Sigmoid colon (tissue), 7 donors: Measurements from ENCODE around the gene RBM12. TPM values are rescaled to one million over a fixed set of nuclear protein-coding genes. Genes with fewer than 3 reads are reported as not detected.
A peak's percentile ranks its signal among the peaks of the same experiment; 100 is the strongest.
"Not testable (repeated sequence)": the region's sequence is repeated elsewhere in the genome, so short reads cannot be mapped to it uniquely, and the experiment has no call there.

Experiments used
- DNase-seq: peaks from one replicate; pipeline ENCODE4 v3.0.0-alpha.2; 2019
- H3K27ac ChIP-seq, 4 donors: fragments of 200-600 bp; sonication (generic); one replicate each; pipeline ENCODE4 v1.5.1; 2016 to 2019; ENCODE audit warnings: mild to moderate bottlenecking in 1 of 4
- H3K27me3 ChIP-seq, 3 donors: fragments of 200-600 bp; sonication (generic); one replicate each; pipeline ENCODE4 v1.5.1; 2019; ENCODE audit warnings: mild to moderate bottlenecking in 1 of 3
- H3K36me3 ChIP-seq, 4 donors: fragments of 200-600 bp; sonication (generic); one replicate each; pipeline ENCODE4 v1.5.1; 2016 to 2019
- H3K4me1 ChIP-seq, 4 donors: fragments of 200-600 bp; sonication (generic); one replicate each; pipeline ENCODE4 v1.5.1; 2017 to 2019
- H3K4me3 ChIP-seq, 4 donors: fragments of 200-600 bp; sonication (generic); one replicate each; pipeline ENCODE4 v1.5.1; 2017 to 2019; ENCODE audit warnings: mild to moderate bottlenecking in 2 of 4, moderate library complexity in 1 of 4
- H3K9me3 ChIP-seq, 4 donors: fragments of 200-600 bp in 3 of 4; sonication (generic) in 3 of 4; one replicate each; pipeline versions ENCODE4 v1.5.1 to v1.6.1; 2013 to 2019
- EP300 ChIP-seq, 4 donors: sonication (generic); formaldehyde crosslinking; IDR thresholded peaks; one replicate each; pipeline ENCODE4 v1.6.1; 2017; ENCODE audit warnings: antibody characterized with exemption in 4 of 4
- POLR2A ChIP-seq, 2 donors: fragments of 450-650 bp; IDR thresholded peaks; one replicate each; pipeline ENCODE4 v1.6.1; 2016; ENCODE audit warnings: antibody characterized with exemption in 2 of 2, mild to moderate bottlenecking in 2 of 2, moderate library complexity in 2 of 2
- POLR2AphosphoS5 ChIP-seq, 4 donors: sonication (generic); formaldehyde crosslinking; IDR thresholded peaks; one replicate each; pipeline ENCODE4 v1.6.1; 2017; ENCODE audit warnings: antibody characterized with exemption in 4 of 4
- WGBS, 2 donors: extraction: QIAGEN DNeasy Blood & Tissue Kit; methylation state at CpG; one replicate each; pipeline ENCODE4 v1.1.7; 2013; 5-methylcytosine and 5-hydroxymethylcytosine counted together
- intact Hi-C: fragments of 100-400 bp; cut with DNase I; formaldehyde crosslinking; loops from one replicate; pipeline ENCODE4 v1.15.1; 2023
- polyA plus RNA-seq, 3 donors: library from polyadenylated mRNA; stranded (reverse); fragments of 200-250 nt; gene quantifications; one replicate each; pipeline ENCODE4 v1.2.3, GENCODE V29; 2013
- total RNA-seq, 4 donors: library from RNA; depleted of rRNA; stranded (reverse); fragments of >200 nt; gene quantifications; one replicate each; pipeline ENCODE4 v1.1.0, GENCODE V29; 2016
- TF ChIP-seq, protein P1 (sequence below), 4 experiments: fragments of 450-650 bp in 3 of 4; fragments of 200-600 bp in 1 of 4; IDR thresholded peaks; one replicate each; pipeline ENCODE4 v1.5.1; 2016 to 2019; ENCODE audit warnings: antibody characterized with exemption in 4 of 4, mild to moderate bottlenecking in 3 of 4, moderate library complexity in 2 of 4
- donor health status: healthy with polysubstance abuse.
- donor health status: Bipolar disorder and iron deficiency.
- donor health status: healthy.

RBM12 gene, protein sequence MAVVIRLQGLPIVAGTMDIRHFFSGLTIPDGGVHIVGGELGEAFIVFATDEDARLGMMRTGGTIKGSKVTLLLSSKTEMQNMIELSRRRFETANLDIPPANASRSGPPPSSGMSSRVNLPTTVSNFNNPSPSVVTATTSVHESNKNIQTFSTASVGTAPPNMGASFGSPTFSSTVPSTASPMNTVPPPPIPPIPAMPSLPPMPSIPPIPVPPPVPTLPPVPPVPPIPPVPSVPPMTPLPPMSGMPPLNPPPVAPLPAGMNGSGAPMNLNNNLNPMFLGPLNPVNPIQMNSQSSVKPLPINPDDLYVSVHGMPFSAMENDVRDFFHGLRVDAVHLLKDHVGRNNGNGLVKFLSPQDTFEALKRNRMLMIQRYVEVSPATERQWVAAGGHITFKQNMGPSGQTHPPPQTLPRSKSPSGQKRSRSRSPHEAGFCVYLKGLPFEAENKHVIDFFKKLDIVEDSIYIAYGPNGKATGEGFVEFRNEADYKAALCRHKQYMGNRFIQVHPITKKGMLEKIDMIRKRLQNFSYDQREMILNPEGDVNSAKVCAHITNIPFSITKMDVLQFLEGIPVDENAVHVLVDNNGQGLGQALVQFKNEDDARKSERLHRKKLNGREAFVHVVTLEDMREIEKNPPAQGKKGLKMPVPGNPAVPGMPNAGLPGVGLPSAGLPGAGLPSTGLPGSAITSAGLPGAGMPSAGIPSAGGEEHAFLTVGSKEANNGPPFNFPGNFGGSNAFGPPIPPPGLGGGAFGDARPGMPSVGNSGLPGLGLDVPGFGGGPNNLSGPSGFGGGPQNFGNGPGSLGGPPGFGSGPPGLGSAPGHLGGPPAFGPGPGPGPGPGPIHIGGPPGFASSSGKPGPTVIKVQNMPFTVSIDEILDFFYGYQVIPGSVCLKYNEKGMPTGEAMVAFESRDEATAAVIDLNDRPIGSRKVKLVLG
- total RNA-seq (10 to 100 TPM; 24.6 to 26.4 (median 25.7) TPM), polyA plus RNA-seq (10 to 100 TPM; 10.2 to 23.1 (median 12.0) TPM)

- intact Hi-C loops: loop anchor here (1.0 to 10.0 kb wide), 3 partner anchors 47 to 120 kb away; partner anchors contain the start of gene ERGIC3
- peak; percentile 97 for DNase-seq
- peaks cover 0 to 43% (median 34%) of the 10 kb centered on the region in 4 donors for H3K4me1 ChIP-seq
- peak; percentile 98 to 99 (median 98) for TF ChIP-seq POLR2AphosphoS5 (IDR thresholded peaks at IDR 0.05)
- peak in 1 of 4 donors; percentile 43 for TF ChIP-seq EP300 (IDR thresholded peaks at IDR 0.05)
- TF ChIP-seq, protein P1, sequence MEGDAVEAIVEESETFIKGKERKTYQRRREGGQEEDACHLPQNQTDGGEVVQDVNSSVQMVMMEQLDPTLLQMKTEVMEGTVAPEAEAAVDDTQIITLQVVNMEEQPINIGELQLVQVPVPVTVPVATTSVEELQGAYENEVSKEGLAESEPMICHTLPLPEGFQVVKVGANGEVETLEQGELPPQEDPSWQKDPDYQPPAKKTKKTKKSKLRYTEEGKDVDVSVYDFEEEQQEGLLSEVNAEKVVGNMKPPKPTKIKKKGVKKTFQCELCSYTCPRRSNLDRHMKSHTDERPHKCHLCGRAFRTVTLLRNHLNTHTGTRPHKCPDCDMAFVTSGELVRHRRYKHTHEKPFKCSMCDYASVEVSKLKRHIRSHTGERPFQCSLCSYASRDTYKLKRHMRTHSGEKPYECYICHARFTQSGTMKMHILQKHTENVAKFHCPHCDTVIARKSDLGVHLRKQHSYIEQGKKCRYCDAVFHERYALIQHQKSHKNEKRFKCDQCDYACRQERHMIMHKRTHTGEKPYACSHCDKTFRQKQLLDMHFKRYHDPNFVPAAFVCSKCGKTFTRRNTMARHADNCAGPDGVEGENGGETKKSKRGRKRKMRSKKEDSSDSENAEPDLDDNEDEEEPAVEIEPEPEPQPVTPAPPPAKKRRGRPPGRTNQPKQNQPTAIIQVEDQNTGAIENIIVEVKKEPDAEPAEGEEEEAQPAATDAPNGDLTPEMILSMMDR (IDR thresholded peaks at IDR 0.05): no peak
- TF ChIP-seq POLR2A (IDR thresholded peaks at IDR 0.05): peak; percentile 93
- peaks cover 0 to 16% (median 9%) of the 10 kb centered on the region in 4 donors for H3K36me3 ChIP-seq
- WGBS, 2 donors: 0% methylated on average over 61 of the region's 61 CpGs
- H3K9me3 ChIP-seq: no peaks in the 10 kb centered on the region
- no peaks in the 10 kb centered on the region for H3K27me3 ChIP-seq
- peak within 1 kb of the TSS; percentile 67 to 95 (median 70) for H3K4me3 ChIP-seq
- peak within 1 kb of the TSS; percentile 94 to 99 (median 95) for H3K27ac ChIP-seq
Observed at GRCh38 chr20:35664466-35665206, at the start of gene RBM12, which contains the start of gene CPNE1. Gene RBM12, minus strand, starts transcription at chr20:35664900. Its CDS starts 9,578 bp downstream, at chr20:35655322. Gene CPNE1, minus strand, starts transcription at chr20:35664900. Its CDS starts 31,977 bp downstream, at chr20:35632923.

- TF ChIP-seq POLR2A (IDR thresholded peaks at IDR 0.05) (no peak), EP300 (IDR thresholded peaks at IDR 0.05) (no peak), POLR2AphosphoS5 (IDR thresholded peaks at IDR 0.05) (no peak)
- TF ChIP-seq, protein P1 (IDR thresholded peaks at IDR 0.05): no peak
- Histone ChIP-seq H3K9me3 (no peaks in the 10 kb centered on the region), H3K4me3 (no peak overlapping the region), H3K27ac (no peak overlapping the region), H3K27me3 (no peaks in the 10 kb centered on the region), H3K36me3 (peaks cover 31 to 99% (median 76%) of the 10 kb centered on the region in 4 donors), H3K4me1 (peaks cover 0 to 27% (median 21%) of the 10 kb centered on the region in 4 donors)
- DNase-seq: no peak
- 77 to 90% methylated on average over 4 of the region's 4 CpGs for WGBS, 2 donors
- intact Hi-C loops: no loop called here
Observed at GRCh38 chr20:35714127-35714526, 49.4 kb upstream of the RBM12 start.

DNA sequence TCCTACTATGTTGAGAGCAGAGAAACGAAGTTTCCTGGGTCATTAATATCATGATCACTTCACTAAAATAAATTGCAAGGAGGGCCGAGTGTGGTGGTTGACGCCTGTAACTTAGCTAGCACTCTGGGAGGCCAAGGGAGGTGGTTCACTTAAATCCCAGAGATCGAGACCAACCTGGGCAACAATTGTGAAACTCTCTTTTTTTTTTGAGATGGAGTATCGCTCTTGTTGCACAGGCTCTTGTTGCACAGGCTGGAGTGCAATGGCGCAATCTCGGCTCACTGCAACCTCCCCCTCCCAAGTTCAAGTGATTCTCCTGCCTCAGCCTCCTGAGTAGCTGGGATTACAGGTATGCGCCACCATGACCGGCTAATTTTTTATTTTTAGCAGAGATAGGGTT, 48.4 kb upstream of the RBM12 start:
- Histone ChIP-seq H3K36me3 (peaks cover 23 to 99% (median 67%) of the 10 kb centered on the region in 4 donors), H3K4me1 (peaks cover 0 to 35% (median 24%) of the 10 kb centered on the region in 4 donors)
- H3K4me3 ChIP-seq, intact Hi-C loops, H3K27ac ChIP-seq, H3K27me3 ChIP-seq, H3K9me3 ChIP-seq, DNase-seq: not testable (repeated sequence)
- 86 to 92% methylated on average over 9 of the region's 9 CpGs for WGBS, 2 donors

- Histone ChIP-seq H3K27me3 (no peaks in the 10 kb centered on the region), H3K27ac (no peak overlapping the region), H3K9me3 (no peaks in the 10 kb centered on the region), H3K4me3 (no peak overlapping the region), H3K36me3 (peaks cover 13 to 99% (median 60%) of the 10 kb centered on the region in 4 donors), H3K4me1 (peaks cover 0 to 42% (median 24%) of the 10 kb centered on the region in 4 donors)
- intact Hi-C loops: no loop called here
- WGBS, 2 donors: 80% methylated on average over 6 of the region's 6 CpGs
- TF ChIP-seq POLR2A (IDR thresholded peaks at IDR 0.05) (no peak), EP300 (IDR thresholded peaks at IDR 0.05) (no peak)
- TF ChIP-seq, protein P1 (IDR thresholded peaks at IDR 0.05): no peak
- no peak for DNase-seq
Observed at GRCh38 chr20:35711588-35712209, 47.0 kb upstream of the RBM12 start.
